Hepatocyte (in vitro differentiated cells): ENCODE results near the gene FMNL1. TPM values are rescaled to one million over a fixed set of nuclear protein-coding genes. Genes with fewer than 3 reads are reported as not detected.

Source experiments
- DNase-seq: peaks from one replicate; pipeline ENCODE4 v3.0.0-alpha.2; 2016; ENCODE audit warnings: low spot score
- H2AFZ ChIP-seq: fragments of 200-600 bp; sonication (generic); 2 replicates; pipeline ENCODE4 v1.6.0; 2016; ENCODE audit warnings: antibody characterized with exemption, mild to moderate bottlenecking
- H3K27ac ChIP-seq: fragments of 200-600 bp; sonication (generic); 2 replicates; pipeline ENCODE4 v1.5.1; 2016; ENCODE audit warnings: mild to moderate bottlenecking
- H3K27me3 ChIP-seq: fragments of 200-600 bp; sonication (generic); 2 replicates; pipeline ENCODE4 v1.6.1; 2016
- H3K36me3 ChIP-seq: fragments of 200-600 bp; sonication (generic); replicated peaks from 2 replicates; pipeline ENCODE4 v1.5.1; 2016; ENCODE audit warnings: low read depth; ENCODE audit not compliant: insufficient read depth
- H3K4me1 ChIP-seq: fragments of 200-600 bp; sonication (generic); 2 replicates; pipeline ENCODE4 v1.5.1; 2016; ENCODE audit warnings: mild to moderate bottlenecking, moderate library complexity; ENCODE audit not compliant: insufficient read depth
- H3K4me2 ChIP-seq: fragments of 200-600 bp; sonication (generic); 2 replicates; pipeline ENCODE4 v1.6.0; 2016
- H3K4me3 ChIP-seq: fragments of 200-600 bp; sonication (generic); 2 replicates; pipeline ENCODE4 v1.5.1; 2016; ENCODE audit warnings: mild to moderate bottlenecking
- H3K79me2 ChIP-seq: fragments of 200-600 bp; sonication (generic); 2 replicates; pipeline ENCODE4 v1.6.0; 2017; ENCODE audit warnings: mild to moderate bottlenecking
- H3K9me2 ChIP-seq: fragments of 200-600 bp; sonication (generic); replicated peaks from 2 replicates; pipeline ENCODE4 v1.6.0; 2017; ENCODE audit warnings: mild to moderate bottlenecking; ENCODE audit not compliant: insufficient read depth
- H3K9me3 ChIP-seq: fragments of 200-600 bp; sonication (generic); 2 replicates; pipeline ENCODE4 v1.5.1; 2016; ENCODE audit warnings: low read depth, mild to moderate bottlenecking
- H4K20me1 ChIP-seq: fragments of 200-600 bp; sonication (generic); 2 replicates; pipeline ENCODE4 v1.6.0; 2016; ENCODE audit warnings: mild to moderate bottlenecking; ENCODE audit not compliant: insufficient read depth, poor library complexity, severe bottlenecking
- EZH2 ChIP-seq: fragments of 200-600 bp; sonication (generic); IDR thresholded peaks from 2 replicates; pipeline ENCODE4 v1.6.1; 2016; ENCODE audit warnings: antibody characterized with exemption, mild to moderate bottlenecking, borderline replicate concordance
- EZH2phosphoT487 ChIP-seq: fragments of 200-600 bp; sonication (generic); IDR thresholded peaks from one replicate; pipeline ENCODE4 v1.6.1; 2018; ENCODE audit warnings: antibody characterized with exemption, mild to moderate bottlenecking, low read depth, moderate library complexity; ENCODE audit not compliant: unreplicated experiment, severe bottlenecking
- WGBS: methylation state at CpG from one replicate; pipeline ENCODE4 v1.1.6; 2016; ENCODE audit warnings: low lambda C conversion rate; ENCODE audit errors: missing lambda C conversion rate; 5-methylcytosine and 5-hydroxymethylcytosine counted together
- polyA plus RNA-seq: library from polyadenylated mRNA; unstranded; fragments of >200 nt; fragmentation: Nextera tagmentation; extraction: Ambion mirVana; gene quantifications from 2 replicates; pipeline ENCODE4 v1.2.1, GENCODE V29; 2016
- total RNA-seq: library from RNA; depleted of rRNA; stranded (reverse); fragments of >200 nt; gene quantifications from 2 replicates; pipeline ENCODE4 v1.2.3, GENCODE V29; 2014
- TF ChIP-seq, protein P1 (sequence below): fragments of 200-600 bp; sonication (generic); IDR thresholded peaks from 2 replicates; pipeline ENCODE4 v1.5.1; 2016; ENCODE audit warnings: antibody characterized with exemption, mild to moderate bottlenecking; ENCODE audit not compliant: poor library complexity

The FMNL1 gene
- total and polyA plus RNA-seq, 2 experiments from 2014 or later: 0.30 to 1.2 TPM

GRCh38 chr17:45273551-45273957, 51.9 kb downstream of the FMNL1 start:
- Histone ChIP-seq H4K20me1 (no peaks in the 10 kb centered on the region), H3K9me3 (no peaks in the 10 kb centered on the region)

GRCh38 chr17:45274033-45274432, 52.3 kb downstream of the FMNL1 start:
- Histone ChIP-seq H3K36me3 (no peaks in the 10 kb centered on the region), H3K4me1 (peaks cover 5% of the 10 kb centered on the region), H3K4me3 (no peak overlapping the region), H3K4me2 (no peak overlapping the region), H3K79me2 (no peaks in the 10 kb centered on the region), H4K20me1 (no peaks in the 10 kb centered on the region), H3K27ac (no peak overlapping the region), H3K27me3 (no peaks in the 10 kb centered on the region), H3K9me2 (no peaks in the 10 kb centered on the region), H3K9me3 (no peaks in the 10 kb centered on the region), H2AFZ (no peak overlapping the region)
- no peak for TF ChIP-seq EZH2phosphoT487
- TF ChIP-seq, protein P1, sequence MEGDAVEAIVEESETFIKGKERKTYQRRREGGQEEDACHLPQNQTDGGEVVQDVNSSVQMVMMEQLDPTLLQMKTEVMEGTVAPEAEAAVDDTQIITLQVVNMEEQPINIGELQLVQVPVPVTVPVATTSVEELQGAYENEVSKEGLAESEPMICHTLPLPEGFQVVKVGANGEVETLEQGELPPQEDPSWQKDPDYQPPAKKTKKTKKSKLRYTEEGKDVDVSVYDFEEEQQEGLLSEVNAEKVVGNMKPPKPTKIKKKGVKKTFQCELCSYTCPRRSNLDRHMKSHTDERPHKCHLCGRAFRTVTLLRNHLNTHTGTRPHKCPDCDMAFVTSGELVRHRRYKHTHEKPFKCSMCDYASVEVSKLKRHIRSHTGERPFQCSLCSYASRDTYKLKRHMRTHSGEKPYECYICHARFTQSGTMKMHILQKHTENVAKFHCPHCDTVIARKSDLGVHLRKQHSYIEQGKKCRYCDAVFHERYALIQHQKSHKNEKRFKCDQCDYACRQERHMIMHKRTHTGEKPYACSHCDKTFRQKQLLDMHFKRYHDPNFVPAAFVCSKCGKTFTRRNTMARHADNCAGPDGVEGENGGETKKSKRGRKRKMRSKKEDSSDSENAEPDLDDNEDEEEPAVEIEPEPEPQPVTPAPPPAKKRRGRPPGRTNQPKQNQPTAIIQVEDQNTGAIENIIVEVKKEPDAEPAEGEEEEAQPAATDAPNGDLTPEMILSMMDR: no peak
- TF ChIP-seq EZH2: no peak
- DNase-seq: no peak
- WGBS: 97% methylated on average over 5 of the region's 5 CpGs

More at GRCh38 chr17:45273551-45273957, 51.9 kb downstream of the FMNL1 start:
- H3K36me3 ChIP-seq: no peaks in the 10 kb centered on the region
- no peaks in the 10 kb centered on the region for H3K27me3 ChIP-seq
- H3K4me2 ChIP-seq: no peak overlapping the region
- 87% methylated on average over 16 of the region's 16 CpGs for WGBS
- H3K4me1 ChIP-seq: peaks cover 5% of the 10 kb centered on the region
- DNase-seq: no peak
- no peak overlapping the region for H3K4me3 ChIP-seq
- TF ChIP-seq, protein P1: no peak
- H3K9me2 ChIP-seq: no peaks in the 10 kb centered on the region
- no peak overlapping the region for H3K27ac ChIP-seq
- no peaks in the 10 kb centered on the region for H3K79me2 ChIP-seq
- no peak overlapping the region for H2AFZ ChIP-seq

- Histone ChIP-seq H4K20me1 (no peaks in the 10 kb centered on the region), H3K4me2 (no peak overlapping the region), H3K9me2 (no peaks in the 10 kb centered on the region), H3K9me3 (no peaks in the 10 kb centered on the region), H3K79me2 (no peaks in the 10 kb centered on the region), H3K36me3 (no peaks in the 10 kb centered on the region), H2AFZ (no peak overlapping the region), H3K4me1 (peaks cover 5% of the 10 kb centered on the region), H3K4me3 (no peak overlapping the region), H3K27ac (no peak overlapping the region), H3K27me3 (no peaks in the 10 kb centered on the region)
- TF ChIP-seq EZH2: no peak
- TF ChIP-seq, protein P1: no peak
- TF ChIP-seq EZH2phosphoT487: no peak
- DNase-seq: no peak
- 69% methylated on average over 6 of the region's 6 CpGs for WGBS
These were observed 54.3 kb downstream of the FMNL1 start for GRCh38 chr17:45276031-45276430.

GRCh38 chr17:45277216-45277849, 55.6 kb downstream of the FMNL1 start:
- no peaks in the 10 kb centered on the region for H4K20me1 ChIP-seq
- no peaks in the 10 kb centered on the region for H3K79me2 ChIP-seq
- H3K4me3 ChIP-seq: no peak overlapping the region
- H3K4me2 ChIP-seq: peak overlapping the region; percentile 37
- peaks cover 5% of the 10 kb centered on the region for H3K4me1 ChIP-seq
- H2AFZ ChIP-seq: no peak overlapping the region
- H3K9me3 ChIP-seq: no peaks in the 10 kb centered on the region
- H3K9me2 ChIP-seq: no peaks in the 10 kb centered on the region
- WGBS: 42% methylated on average over 16 of the region's 16 CpGs
- DNase-seq: peak; percentile 96
- H3K36me3 ChIP-seq: no peaks in the 10 kb centered on the region
- no peaks in the 10 kb centered on the region for H3K27me3 ChIP-seq
- H3K27ac ChIP-seq: no peak overlapping the region
- TF ChIP-seq EZH2phosphoT487: no peak
- TF ChIP-seq, protein P1: peak; percentile 87
- no peak for TF ChIP-seq EZH2
